CD4-positive, alpha-beta T cell treated with Interferon gamma for 1 hour (primary cell): ENCODE data around the gene NME7.
"Not testable (repeated sequence)": the region's sequence is repeated elsewhere in the genome, so short reads cannot be mapped to it uniquely, and the experiment has no call there.

Source experiments
- DNase-seq: peaks from one replicate; pipeline ENCODE4 v3.0.0-alpha.2; 2020

The NME7 gene

GRCh38 chr1:169367686-169368405, at the start of gene NME7, which contains the start of gene BLZF1:
TSS of gene NME7 (minus strand) at chr1:169367797. CDS start at chr1:169367710, 87 bp downstream.
TSS of gene BLZF1 (plus strand) at chr1:169368195. CDS start at chr1:169369523, 1,328 bp downstream.
- peak; percentile 97 for DNase-seq

GRCh38 chr1:169414952-169415351, 47.4 kb upstream of the NME7 start:
- DNase-seq, result no peak

GRCh38 chr1:169408340-169408739, 40.7 kb upstream of the NME7 start:
- DNase-seq, result not testable (repeated sequence)

- not testable (repeated sequence) for DNase-seq
Measured at GRCh38 chr1:169402578-169402977, 35.0 kb upstream of the NME7 start.

- DNase-seq, result no peak
Measured at GRCh38 chr1:169395955-169396354, 28.4 kb upstream of the NME7 start.

- DNase-seq, result no peak
Measured at GRCh38 chr1:169392406-169392805, 24.8 kb upstream of the NME7 start.

GRCh38 chr1:169390303-169390702, 22.7 kb upstream of the NME7 start:
- DNase-seq, result no peak

GRCh38 chr1:169387399-169387798, 19.8 kb upstream of the NME7 start:
- no peak for DNase-seq

- no peak for DNase-seq
Measured at GRCh38 chr1:169383449-169383848, 15.9 kb upstream of the NME7 start.

GRCh38 chr1:169381162-169381561, 13.6 kb upstream of the NME7 start:
- DNase-seq, result no peak

GRCh38 chr1:169371404-169371803, 3.8 kb upstream of the NME7 start:
- no peak for DNase-seq

- DNase-seq, result peak; percentile 13
Measured at GRCh38 chr1:169368406-169368769, 791 bp upstream of the NME7 start.

GRCh38 chr1:169367096-169367685, 406 bp downstream of the NME7 start:
- DNase-seq, result no peak

- DNase-seq, result no peak
Measured at GRCh38 chr1:169364948-169365347, 2.6 kb downstream of the NME7 start.

GRCh38 chr1:169363046-169363730, 4.4 kb downstream of the NME7 start:
- DNase-seq, result no peak

- no peak for DNase-seq
Measured at GRCh38 chr1:169361281-169361680, 6.3 kb downstream of the NME7 start.

- no peak for DNase-seq
Measured at GRCh38 chr1:169360415-169360814, 7.2 kb downstream of the NME7 start.

GRCh38 chr1:169348383-169349036, 19.1 kb downstream of the NME7 start:
- no peak for DNase-seq

GRCh38 chr1:169347688-169348382, 19.8 kb downstream of the NME7 start:
- no peak for DNase-seq

GRCh38 chr1:169346036-169346589, 21.5 kb downstream of the NME7 start:
- no peak for DNase-seq

GRCh38 chr1:169345511-169345910, 22.1 kb downstream of the NME7 start:
- no peak for DNase-seq

GRCh38 chr1:169342096-169342495, 25.5 kb downstream of the NME7 start:
- DNase-seq, result not testable (repeated sequence)

GRCh38 chr1:169340882-169341281, 26.7 kb downstream of the NME7 start:
- no peak for DNase-seq
